Subcutaneous adipose tissue (tissue), 4 donors: ENCODE results near the gene CACNA1B. TPM values are rescaled to one million over a fixed set of nuclear protein-coding genes. Genes with fewer than 3 reads are reported as not detected.

Experiments
- CTCF ChIP-seq: fragments of 450-650 bp; IDR thresholded peaks from one replicate; pipeline ENCODE4 v1.5.1; 2016; ENCODE audit warnings: low read depth, mild to moderate bottlenecking, control low read depth, antibody characterized with exemption, moderate library complexity
- total RNA-seq, 4 donors: library from RNA; depleted of rRNA; stranded (reverse); fragments of >200 nt; gene quantifications; one replicate each; pipeline ENCODE4 v1.1.0, GENCODE V29; 2016

CACNA1B gene
- total RNA-seq, 4 donors from 2014 or later: not detected

GRCh38 chr9:138017200-138017599 is 139.6 kb downstream of the CACNA1B start:
- TF ChIP-seq CTCF: no peak

GRCh38 chr9:138020120-138020794 is 142.7 kb downstream of the CACNA1B start:
- TF ChIP-seq CTCF: no peak

- TF ChIP-seq CTCF: no peak
These were observed 143.2 kb downstream of the CACNA1B start for GRCh38 chr9:138020795-138021182.

- TF ChIP-seq CTCF: no peak
These were observed 143.9 kb downstream of the CACNA1B start for GRCh38 chr9:138021251-138022056.

- TF ChIP-seq CTCF: no peak
These were observed 144.6 kb downstream of the CACNA1B start for GRCh38 chr9:138022121-138022741.

- TF ChIP-seq CTCF: no peak
These were observed 145.3 kb downstream of the CACNA1B start for GRCh38 chr9:138022756-138023393.
